Measurements from ENCODE around the gene TJP3.

DNA sequence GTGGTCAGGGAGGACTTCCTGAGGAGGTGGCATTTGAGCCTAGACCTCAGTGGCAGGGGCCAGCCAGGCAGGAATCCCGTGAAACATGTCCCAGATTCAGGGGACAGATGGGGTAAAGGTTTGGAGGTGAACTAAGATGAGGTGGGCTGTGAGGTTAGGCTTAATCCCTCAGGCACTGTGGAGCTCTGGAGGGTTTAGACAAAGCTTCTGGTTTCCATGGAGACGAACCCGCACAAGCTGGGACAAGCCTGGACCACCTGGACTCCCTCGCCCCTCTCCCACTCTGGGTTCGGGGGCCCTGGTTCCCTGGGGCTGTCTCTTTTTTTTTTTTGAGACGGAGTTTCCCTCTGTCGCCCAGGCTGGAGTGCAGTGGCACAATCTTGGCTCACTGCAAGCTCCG is 15.7 kb downstream of the TJP3 start:
- no peak for TF ChIP-seq POLR2AphosphoS5 (IDR thresholded peaks at IDR 0.05; ENCODE audit: low read depth, low read length)
- no peak for TF ChIP-seq TAF1 (IDR thresholded peaks at IDR 0.05; ENCODE audit: borderline replicate concordance, insufficient read depth, low read length)

All from PFSK-1 (cell line).